ENCODE data around the gene STK38L. TPM values are rescaled to one million over a fixed set of nuclear protein-coding genes. Genes with fewer than 3 reads are reported as not detected.

The STK38L gene
- total and polyA plus RNA-seq, 9 of the 15 experiments (the other 6 are each of a cell fraction or from before 2014, with no cell fraction given): 2.6 to 10.7 (median 6.9) TPM

- TF ChIP-seq ZNF407 (IDR thresholded peaks at IDR 0.05; ENCODE audit: low read depth) (no peak), ZNF644 (tag; IDR thresholded peaks at IDR 0.05; ENCODE audit: low read depth) (no peak), TEAD1 (CRISPR knock-in tag; IDR thresholded peaks at IDR 0.05) (no peak)
Measured at GRCh38 chr12:27291862-27292261, 47.8 kb downstream of the STK38L start (continued).

Data from K562 (cell line).